NCI-H2171 treated with DMSO at 0.1 percent for 48 hours (cell line): ENCODE results near the gene HACL1.
A peak's percentile ranks its signal among the peaks of the same experiment; 100 is the strongest.
"Not testable (repeated sequence)": the region's sequence is repeated elsewhere in the genome, so short reads cannot be mapped to it uniquely, and the experiment has no call there.

Experiments
- DNase-seq: peaks from one replicate; lab custom pipeline; 2025; lab: John Stamatoyannopoulos, UW

Gene HACL1

DNA sequence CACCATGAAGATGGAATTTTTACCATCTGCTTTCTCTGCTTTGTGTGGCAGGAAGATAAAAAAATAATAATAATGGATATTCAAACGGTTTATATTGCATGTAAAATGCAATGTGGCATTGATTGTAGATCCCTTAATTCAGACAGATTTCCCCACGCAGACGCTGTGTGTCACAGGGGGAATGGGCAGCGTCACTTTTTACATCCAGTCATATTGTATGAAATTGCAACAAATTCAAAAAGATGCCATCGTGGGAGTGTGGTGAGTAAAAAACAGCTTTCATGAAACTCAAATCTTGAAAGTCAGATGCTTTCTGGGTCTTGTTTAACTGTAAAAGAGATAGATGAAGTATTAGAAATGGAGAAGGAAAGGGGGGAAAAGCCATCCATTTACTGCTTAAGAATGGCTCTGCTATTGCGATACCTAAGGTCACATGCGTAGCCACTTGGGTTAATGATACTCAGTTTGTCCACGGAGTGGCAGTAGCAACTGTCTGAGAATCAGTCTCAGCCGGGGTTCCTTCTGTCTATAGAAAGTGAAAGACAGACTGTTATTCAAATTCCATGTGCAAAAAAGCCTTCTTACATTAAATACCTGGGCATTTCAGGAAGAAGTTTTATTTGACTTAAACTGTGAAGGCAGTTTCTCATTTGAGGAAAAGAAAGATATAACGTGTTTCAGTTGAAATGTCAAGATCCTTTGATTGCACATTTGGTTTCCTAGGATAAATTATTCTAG lies 28.7 kb upstream of the HACL1 start:
- DNase-seq, result peak; percentile 16

DNA sequence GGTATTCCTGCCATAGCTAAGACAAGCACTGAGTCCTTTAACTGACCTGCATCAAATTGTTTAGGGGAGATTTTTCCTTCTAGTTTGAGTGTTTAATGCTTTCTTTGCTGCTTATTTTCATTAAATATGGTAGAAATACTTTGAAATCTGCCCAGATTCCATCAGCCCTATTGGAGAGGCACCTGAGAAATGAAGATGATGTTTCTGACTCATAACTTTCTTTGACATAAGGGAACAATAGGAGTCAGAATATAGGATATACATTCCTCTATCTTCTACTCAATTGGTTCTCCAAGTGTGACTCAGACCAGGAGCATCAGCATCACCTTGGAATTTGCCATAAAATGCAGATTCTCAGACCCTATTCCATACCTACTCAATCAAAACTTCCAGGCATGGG lies 27.6 kb upstream of the HACL1 start:
- DNase-seq, result no peak

DNA sequence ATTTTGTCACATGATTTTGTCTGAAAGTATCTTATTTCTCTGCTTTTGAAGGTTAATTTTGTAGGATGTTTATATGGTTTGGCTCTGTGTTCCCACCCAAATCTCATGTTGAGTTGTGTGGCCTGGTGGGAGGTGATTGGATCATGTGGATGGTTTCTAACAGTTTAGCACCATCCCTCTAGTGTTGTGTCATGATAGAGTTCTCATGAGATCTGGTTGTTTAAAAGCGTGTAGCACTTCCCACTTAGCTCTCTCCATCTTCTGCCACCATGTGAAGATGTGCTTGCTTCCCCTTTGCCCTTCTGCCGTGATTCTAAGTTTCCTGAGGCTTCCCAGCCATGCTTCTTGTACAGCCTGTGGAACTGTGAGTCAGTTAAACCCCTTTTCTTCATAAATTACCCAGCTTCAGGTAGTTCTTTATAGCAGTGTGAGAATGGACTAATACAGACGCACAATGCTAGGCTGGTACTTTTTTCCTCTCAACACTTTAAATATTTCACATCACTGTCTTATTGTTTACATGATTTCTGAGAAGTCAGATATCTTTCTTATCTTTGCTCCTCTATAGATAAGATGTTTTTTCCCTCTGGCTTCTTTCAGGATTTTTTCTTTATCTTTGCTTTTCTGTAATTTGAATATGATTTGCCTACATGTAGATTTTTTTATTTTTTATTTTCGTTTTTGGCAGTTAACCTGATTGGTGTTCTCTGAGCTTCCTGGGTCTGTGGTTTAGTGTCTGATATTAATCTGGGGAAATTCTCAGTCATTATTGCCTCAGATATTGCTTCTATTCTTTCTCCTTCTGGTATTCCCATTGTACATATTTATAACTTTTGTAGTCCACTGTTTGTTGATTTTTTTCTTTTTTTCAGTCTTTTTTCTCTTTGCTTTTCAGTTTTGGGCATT lies 22.4 kb upstream of the HACL1 start:
- DNase-seq, result no peak

DNA sequence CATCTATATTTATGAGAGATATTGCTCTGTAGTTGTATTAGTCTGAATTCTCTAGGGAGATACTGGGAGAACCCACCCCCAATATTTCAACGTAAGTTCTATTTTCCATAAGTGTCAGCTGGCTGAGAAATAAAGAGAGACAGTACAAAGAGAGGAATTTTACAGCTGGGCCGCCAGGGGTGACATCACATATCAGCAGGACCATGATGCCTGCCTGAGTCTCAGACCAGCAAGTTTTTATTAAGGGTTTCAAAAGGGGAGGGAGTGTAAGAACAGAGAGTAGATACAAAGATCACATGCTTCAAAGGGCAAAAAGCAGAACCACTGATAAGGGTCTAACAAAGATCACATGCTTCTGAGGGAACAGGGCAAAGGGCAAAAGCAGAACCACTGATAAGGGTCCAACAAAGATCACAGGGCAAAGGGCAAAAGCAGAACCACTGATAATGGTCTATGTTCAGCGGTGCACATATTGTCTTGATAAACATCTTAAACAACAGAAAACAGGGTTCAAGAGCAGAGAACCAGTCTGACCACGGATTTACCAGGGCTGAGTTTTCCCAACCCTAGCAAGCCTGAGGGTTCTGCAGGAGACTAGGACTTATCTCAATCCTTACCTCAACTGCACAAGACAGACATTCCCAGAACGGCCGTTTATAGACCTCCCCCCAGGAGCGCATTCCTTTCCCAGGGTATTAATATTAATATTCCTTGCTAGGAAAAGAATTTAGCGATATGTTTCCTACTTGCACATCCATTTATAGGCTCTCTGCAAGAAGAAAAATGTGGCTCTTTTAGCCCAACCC lies 18.5 kb upstream of the HACL1 start:
- not testable (repeated sequence) for DNase-seq

DNA sequence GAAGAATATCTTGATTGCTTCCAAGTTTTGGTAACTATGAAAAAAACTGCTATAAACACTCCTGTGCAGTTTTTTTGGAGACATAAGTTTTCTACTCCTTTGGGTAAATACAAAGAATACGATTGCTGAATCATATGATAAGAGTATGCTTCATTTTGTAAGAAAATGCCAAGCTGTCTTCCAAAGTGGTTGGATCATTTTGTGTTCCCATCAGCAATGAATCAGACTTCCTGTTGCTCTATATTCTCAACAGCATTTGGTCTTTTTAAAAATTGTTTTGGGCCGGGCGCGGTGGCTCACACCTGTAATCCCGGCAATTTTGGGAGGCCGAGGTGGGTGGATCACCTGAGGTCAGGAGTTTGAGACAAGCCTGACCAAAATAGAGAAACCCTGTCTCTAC lies 14.7 kb upstream of the HACL1 start:
- no peak for DNase-seq

DNA sequence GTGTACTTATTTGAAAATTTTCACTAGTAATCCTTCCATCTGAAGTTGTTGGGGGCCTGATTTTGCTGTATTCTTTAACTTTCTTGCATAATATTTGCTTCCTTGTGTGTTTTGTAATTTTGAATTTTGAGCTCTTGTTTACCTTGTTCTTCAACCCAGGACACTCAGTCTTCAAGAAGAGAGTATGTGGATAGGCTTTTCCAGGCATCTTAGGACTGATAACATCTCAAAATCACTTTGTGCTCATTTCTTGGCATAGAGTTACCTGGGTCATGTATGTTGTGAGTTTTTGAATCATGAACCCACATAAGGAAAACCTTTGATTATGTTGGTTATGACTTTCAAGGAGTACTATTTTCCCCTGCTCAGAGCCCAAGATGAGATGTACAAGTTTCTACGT lies 13.6 kb upstream of the HACL1 start:
- no peak for DNase-seq

DNA sequence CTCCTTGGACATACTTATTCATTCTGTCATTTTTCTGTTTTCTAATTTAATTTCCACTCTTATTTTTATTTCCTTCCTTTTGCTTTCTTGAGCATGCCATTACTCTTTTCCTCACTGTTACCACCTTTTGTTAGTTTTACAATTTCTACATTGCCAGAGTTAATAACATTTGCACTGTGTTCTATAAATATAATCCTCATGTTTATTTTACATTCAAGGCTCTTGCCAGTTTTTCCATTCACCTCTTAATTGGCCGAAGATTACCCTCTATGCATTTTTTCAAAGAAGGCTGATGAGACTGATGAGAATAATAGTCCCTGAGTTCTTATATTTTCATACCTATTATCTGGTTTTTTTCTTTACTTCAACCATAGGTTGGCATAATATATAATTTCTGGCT lies 10.6 kb upstream of the HACL1 start:
- no peak for DNase-seq

DNA sequence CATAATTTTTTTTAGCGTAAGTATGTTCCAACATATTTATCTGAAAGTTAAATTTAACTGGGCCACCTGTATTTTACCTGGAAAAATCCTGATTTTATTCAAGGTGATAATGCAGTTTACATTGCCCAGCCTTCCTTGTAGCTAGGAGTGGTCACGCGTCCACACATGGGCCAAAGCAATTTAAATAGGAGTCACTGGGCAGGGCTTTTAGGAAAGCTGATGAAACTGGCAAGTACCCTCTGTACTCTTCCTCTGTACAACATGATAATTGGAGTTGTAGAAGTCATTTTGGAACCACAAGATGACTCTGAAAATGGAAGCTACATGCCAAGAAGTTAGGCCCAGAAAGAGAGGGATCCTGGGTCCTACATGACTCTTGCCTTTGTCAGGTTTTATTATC lies 9.6 kb upstream of the HACL1 start:
- no peak for DNase-seq

DNA sequence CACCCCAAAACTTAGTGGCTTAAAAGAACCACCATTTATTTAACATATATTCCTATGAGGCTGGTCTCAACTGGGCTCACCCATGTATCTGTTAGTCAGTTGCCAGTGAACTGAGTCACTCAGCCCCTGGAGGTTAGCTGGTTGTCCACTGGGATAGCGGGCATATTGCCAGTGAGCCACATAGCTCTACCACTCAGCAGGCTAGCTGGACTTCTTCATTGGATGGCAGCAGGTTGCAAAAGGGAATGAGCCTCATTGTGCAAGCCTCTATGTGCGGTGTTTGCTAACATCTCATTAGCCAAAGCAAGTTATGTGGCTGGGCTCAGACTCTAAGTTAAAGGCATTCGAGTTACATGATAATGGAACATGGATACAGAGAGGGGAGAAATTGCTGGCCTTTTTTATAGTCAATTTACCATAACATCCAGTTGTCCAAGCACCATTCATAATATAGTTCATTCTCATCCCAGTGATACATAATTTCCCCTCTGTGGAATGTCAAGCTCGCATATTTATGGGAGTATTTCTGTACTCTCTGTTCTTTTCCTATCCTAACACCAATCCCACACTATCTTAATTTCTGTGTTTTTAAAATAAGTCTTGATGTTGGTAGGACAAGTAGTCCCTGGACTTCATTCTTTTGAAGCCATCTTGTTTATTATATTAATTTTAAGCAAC lies 8.9 kb upstream of the HACL1 start:
- no peak for DNase-seq

DNA sequence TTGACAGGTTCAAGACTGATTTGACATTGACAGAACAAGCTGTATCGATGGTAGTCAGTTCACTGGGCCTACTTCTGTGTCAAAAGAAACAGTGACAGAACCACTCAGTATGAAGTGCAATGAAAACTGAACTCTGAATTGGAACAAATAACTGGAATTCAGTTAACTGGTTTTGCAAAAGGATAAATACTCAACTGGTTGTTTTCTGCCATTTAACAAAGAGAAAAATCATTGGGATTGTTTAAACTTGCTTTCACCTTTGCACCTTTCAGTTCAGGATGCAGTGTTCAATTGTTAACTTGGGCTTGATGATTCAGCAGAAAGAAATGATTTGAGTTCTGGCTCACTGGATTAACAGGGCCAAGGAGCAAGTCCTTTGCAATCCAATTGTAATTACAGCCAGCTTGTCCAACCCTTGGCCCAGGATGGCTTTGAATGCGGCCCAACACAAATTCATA lies 5.1 kb upstream of the HACL1 start:
- DNase-seq, result no peak

DNA sequence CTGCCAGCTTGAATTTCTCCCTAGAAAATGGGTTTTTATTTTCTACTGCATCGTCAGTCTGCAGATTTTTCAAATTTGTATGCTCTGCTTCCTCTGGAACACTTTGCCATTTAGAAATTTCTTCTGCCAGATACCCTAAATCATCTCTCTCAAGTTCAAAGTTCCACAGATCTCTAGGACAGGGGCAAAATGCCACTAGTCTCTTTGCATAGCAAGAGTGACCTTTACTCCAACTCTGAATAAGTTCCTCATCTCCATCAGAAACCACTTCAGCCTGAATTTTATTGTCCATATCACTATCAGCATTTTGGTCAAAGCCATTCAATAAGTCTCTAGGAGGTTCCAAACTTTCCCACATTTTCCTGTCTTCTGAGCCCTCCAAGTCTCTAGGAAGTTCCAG lies 3.2 kb upstream of the HACL1 start:
- not testable (repeated sequence) for DNase-seq

DNA sequence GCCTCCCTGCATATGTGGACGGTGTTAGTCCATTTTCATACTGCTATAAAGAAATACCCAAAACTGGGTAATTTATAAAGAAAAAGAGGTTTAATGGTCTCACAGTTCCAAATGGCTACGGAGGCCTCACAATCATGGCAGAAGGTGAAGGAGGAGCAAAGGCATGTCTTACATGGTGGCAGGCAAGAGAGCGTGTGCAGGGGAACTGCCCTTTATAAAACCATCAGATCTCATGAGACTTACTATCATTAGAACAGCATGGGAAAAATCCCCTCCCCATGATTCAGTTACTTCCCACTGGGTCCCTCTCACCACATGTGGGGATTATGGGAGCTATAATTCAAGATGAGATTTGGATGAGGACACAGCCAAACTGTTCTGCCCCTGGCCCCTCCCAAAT lies 1.4 kb upstream of the HACL1 start:
- not testable (repeated sequence) for DNase-seq

DNA sequence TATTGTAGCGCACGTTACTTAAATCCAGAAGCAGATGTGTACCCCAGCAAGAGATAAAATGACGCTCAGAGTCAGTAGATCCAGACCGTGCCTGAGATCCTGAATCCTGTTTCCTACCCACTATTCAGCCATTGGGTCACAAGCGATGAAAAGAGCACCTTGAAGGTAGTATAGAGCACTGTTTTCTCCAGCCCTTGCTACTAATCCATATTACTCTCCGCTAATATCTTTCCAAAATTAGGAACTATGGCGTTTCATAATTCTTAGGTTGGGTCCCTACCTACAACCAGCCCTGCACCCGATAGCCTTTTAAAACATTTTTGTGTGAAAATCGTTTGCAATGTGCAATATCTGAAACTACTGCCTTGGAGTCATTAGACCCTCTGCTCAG lies 772 bp upstream of the HACL1 start:
- no peak for DNase-seq

DNA sequence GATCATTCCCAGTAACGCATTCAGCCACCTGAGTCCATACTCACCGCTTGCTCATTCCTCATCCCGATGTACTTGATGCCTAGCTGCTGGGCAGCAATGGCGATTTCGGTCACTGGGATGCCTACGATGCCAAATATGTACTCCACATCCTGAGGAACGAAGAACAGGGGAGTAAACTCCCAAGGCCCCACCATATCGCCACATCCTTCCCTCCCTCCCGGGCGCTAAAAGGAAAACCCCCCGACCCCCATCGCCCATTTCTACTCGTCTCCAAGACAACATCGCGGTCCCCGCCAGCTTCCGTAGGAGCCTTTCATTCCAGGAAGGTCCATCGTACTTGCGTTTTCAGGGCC lies 347 bp downstream of the HACL1 start:
- DNase-seq, result no peak

DNA sequence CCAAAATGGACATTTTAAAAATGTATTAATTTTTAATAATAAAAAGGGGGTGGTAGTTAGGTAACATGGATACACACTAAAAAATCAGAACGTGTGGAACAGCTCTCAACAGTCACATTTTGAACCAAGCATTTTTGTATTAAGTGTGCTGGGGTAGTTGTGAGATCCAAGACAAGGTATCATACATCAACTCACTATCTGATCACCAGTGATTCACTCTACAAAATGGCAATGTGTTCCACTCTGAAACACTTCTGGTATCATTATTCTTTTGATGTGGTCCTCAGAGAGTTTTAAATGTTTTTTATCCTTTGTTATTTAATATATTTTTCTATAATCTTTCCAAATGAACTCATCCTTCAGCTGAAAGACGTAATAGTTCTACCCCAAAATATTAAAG lies 5.4 kb downstream of the HACL1 start:
- no peak for DNase-seq

DNA sequence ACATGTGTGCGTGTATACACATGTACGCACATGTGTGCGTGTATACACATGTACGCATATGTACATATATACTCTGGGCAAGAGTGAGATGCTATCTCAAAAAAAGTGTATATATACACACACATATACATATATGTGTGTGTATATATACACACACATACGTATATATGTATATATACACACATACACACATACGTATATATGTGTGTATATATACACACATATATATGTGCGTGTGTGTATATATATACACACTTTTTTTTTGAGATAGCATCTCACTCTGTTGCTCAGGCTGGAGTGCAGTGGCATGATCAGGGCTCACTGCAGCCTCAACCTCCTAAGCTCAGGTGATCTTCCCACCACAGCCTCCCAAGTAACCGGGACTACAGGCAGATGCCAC lies 8.4 kb downstream of the HACL1 start:
- DNase-seq, result no peak

DNA sequence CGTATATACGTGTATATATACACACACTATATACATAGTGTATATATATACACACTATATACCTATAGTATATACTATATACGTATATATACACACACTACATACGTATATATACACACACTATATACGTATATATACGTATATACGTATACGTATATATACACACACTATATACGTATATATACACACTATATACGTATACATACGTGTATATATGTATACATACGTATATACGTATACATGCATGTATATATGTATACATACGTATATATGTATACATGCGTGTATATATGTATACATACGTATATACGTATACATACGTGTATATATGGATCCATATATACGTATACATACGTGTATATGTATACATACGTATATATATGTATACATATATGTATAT lies 9.4 kb downstream of the HACL1 start:
- no peak for DNase-seq

DNA sequence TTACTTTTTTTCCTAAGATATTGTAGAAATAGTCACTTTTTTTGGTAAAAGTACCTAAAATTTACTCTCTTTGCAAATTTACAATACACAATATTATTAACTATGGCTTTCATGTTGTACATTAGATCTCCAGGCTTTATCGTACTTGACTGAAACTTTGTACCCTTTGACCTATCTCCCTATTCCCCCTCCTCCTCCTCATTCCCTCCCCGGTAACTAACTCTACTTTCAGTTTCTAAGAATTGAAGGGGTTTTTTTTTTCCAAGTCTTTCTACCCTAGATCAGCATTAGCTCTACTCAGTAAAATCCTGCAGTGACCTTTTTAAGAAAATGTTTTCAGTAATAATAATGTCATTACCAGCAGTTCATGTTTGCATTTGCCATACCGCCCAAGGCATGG lies 10.1 kb downstream of the HACL1 start:
- no peak for DNase-seq

DNA sequence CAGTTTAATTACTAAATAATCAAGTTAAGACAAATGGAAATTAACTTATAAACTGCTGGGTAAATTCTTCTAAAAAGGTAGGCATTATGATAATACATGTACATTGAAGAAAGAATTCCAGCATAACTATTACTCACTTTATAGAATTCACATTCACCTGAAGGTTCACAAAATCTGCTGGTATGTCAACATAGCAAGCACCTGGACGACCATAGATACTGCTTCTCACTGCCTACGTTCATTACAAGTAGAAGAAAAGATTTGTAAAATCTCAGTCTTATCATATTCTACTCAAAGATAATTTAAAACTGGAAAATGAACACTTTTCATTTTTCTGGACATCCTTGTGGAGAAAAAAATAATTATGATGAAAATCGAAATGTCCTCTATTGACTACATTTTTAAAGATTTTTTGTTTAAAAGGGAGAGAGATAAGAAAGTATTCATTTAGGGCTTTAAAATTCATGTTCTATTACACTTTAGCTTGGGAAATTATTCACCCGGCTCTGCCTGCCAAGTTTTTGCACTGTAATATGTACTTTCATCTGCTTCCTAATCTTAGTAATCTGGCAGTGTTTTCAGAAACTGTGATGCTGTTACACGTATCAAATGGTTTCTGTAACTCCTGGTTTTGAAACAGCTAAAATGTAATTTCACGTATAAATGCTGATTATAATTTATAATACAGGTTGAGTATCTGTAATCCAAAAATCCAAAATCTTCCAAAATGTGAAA lies 16.1 kb downstream of the HACL1 start:
- DNase-seq, result no peak

DNA sequence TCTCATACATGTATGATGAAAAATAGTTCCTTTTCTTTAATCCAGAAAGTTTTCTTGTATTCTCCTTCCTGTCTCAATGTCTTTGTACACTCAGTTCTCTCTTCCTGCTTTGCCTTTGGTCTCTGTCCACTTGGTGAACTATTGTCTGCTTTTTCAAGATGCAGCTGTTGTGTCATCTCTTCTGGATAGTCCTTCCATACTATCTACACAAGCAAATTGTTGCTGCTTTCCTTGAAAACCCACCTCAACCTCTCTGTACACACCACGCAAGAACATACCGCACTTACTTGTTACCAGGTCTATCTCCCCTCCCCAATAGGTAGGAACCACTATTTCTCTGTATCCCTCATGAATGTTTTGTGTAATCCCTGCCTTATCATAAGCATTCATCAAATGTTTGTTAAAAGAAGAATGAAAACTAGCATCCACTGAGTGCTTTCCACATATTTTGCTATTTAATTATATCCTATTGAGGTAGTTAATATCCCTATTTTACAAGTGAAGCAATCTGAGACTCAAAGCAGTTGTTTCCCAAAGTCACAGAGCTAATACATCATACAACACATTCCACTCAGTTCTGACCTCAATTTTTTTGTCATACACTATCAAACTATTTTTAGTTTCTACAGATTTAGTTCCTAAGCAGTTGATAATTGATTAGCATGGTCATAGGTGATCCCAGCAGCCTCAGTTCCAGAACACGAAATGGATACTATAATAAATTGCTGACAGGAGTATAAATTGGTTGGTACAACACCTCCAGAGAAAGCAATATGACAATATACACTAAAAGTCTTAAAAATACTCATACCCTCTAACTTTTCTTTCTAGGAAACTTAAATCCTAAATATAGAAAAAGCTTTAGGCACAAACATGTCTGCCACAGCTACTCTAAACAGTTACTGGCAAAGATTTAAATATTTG lies 19.6 kb downstream of the HACL1 start:
- DNase-seq, result no peak
